ENCODE data around the gene TRIM24.

DNA sequence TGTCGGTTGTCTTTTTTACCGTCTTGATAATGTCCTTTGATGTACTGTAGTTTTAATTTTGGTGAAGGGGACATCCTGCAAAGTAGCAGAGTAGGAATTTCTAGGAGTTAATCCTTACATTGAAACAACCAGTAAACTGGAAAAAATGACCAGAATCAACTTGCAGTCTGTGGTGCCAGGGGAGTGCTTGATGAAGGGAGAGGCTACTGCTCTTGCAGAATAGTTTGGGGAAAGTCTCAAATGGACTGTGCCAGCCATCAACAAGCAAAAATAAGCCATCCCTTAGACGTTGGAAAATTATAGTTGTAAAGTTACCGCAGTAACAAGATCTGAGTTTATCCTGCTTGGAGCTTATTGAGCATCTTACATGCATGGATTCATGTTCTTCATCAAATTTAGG lies 32.4 kb downstream of the TRIM24 start:
- TF ChIP-seq CTCF (IDR thresholded peaks at IDR 0.05; ENCODE audit: low read depth, low read length) (no peak), POLR2A (IDR thresholded peaks at IDR 0.05; ENCODE audit: extremely low read depth, insufficient read length) (no peak), MAX (IDR thresholded peaks at IDR 0.05; ENCODE audit: low read depth, low read length) (no peak), MYC (IDR thresholded peaks at IDR 0.05; ENCODE audit: low read depth, low read length) (no peak)
